ENCODE data around the gene DAP. TPM values are rescaled to one million over a fixed set of nuclear protein-coding genes. Genes with fewer than 3 reads are reported as not detected.

Gene DAP
- total and polyA plus RNA-seq, 2 of the 4 experiments (the other 2 are of a cell fraction): 49.6 to 189 TPM

DNA sequence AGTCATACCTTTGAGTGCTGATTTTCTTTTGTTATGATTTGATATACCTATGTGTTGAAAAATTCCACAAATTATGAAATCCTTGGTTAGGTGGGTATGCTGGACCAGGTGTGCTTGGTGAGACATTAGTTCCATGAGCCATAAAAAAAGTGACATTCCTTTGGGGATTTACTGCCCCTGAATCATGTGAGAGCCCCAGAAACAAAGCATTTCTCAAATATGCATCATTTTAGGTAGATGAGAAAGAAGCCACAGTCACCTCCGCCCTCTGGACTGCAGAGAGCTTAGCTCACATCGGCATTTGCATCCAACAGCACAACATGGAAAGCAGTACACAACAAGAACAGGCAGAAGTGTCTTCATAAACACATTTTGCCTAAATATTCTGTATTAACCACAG is 55.3 kb downstream of the DAP start:
- Histone ChIP-seq H2AFZ (replicated peaks; ENCODE audit: low read length, poor library complexity) (no peak overlapping the region), H2BK5ac (ENCODE audit: low read depth, low read length, poor library complexity, severe bottlenecking) (peak overlapping the region; percentile 34), H3K9me3 (ENCODE audit: control insufficient read depth, insufficient read depth, low read length) (no peaks in the 10 kb centered on the region), H3K36me3 (ENCODE audit: control insufficient read depth, insufficient read depth, low read length) (peaks cover 13% of the 10 kb centered on the region), H4K8ac (ENCODE audit: low read depth in 2 of 2, low read length in 2 of 2) (peak overlapping the region in 1 of 2 experiments; percentile 76; a peak in 1 of 4 replicates), H3K4me1 (ENCODE audit: control insufficient read depth, insufficient read depth, low read length) (peaks cover 39% of the 10 kb centered on the region), H2AK5ac (ENCODE audit: low read depth, low read length) (0 out of 2 replicates have a peak overlapping the region, but pooled peaks have one; percentile 25), H3K14ac (replicated peaks; ENCODE audit: low read depth, low read length) (no peak overlapping the region), H4K20me1 (ENCODE audit: insufficient read depth, low read length) (peaks cover 29% of the 10 kb centered on the region), H3K27ac (ENCODE audit: insufficient read depth, low read length) (no peak overlapping the region), H3K27me3 (ENCODE audit: control insufficient read depth, insufficient read depth, low read length) (no peaks in the 10 kb centered on the region), H3K4ac (ENCODE audit: low read depth, low read length) (peak overlapping the region; percentile 88), H4K91ac (ENCODE audit: insufficient read depth, low read depth, low read length) (0 out of 2 replicates have a peak overlapping the region, but pooled peaks have one; percentile 32), H3K9me1 (ENCODE audit: insufficient read depth, low read length) (peaks cover 63% of the 10 kb centered on the region), H3K23ac (ENCODE audit: low read depth, low read length) (no peak overlapping the region), H3K4me2 (ENCODE audit: low read depth, low read length) (no peak overlapping the region), H4K5ac (ENCODE audit: low read depth, low read length) (no peak overlapping the region), H2BK120ac (ENCODE audit: low read depth, low read length) (peak overlapping the region; percentile 50; the same call in 1 of the 2 replicates), H3K79me1 (ENCODE audit: low read depth in 1 of 2, low read length in 2 of 2) (peaks cover 44 to 95% of the 10 kb centered on the region in 2 experiments), H2BK20ac (ENCODE audit: low read depth, low read length) (no peak overlapping the region), H3K18ac (ENCODE audit: low read depth, low read length) (no peak overlapping the region), H2AK9ac (replicated peaks; ENCODE audit: low read depth, low read length, poor library complexity) (no peak overlapping the region), H3K9ac (ENCODE audit: low read depth, low read length) (no peak overlapping the region), H2BK15ac (ENCODE audit: low read depth, low read length) (no peak overlapping the region), H3K56ac (ENCODE audit: extremely low read depth, insufficient read depth, low read length) (no peak overlapping the region), H3K4me3 (ENCODE audit: insufficient read depth, low read depth, low read length) (no peak overlapping the region)
- CTCF ChIA-PET: interaction anchor here (1.1 to 1.3 kb wide), 2 partner anchors 10 to 19 kb away, joined by 3 read pairs; no protein-coding TSS in a partner anchor
- peak; percentile 33 for DNase-seq
- no peak for TF ChIP-seq RAD21 (IDR thresholded peaks at IDR 0.05; ENCODE audit: low read length)
- POLR2A ChIA-PET (ENCODE audit: unreplicated experiment): no interaction called here
- dilution Hi-C loops (cut with HindIII; ENCODE audit: low sequenced_read_pairs, unreplicated experiment): no loop called here
- no TSS peak for BruUV-seq (replicated peaks)
- in situ Hi-C loops (cut with MboI; ENCODE audit: low sequenced_read_pairs): loop anchor here (10.0 kb wide), 1 partner anchor 129 kb away; no protein-coding TSS in a partner anchor
- no CpG with 5 or more reads among the region's 2 CpGs for WGBS, 2 experiments (ENCODE audit: extremely low coverage in 2 of 2, insufficient read length in 1 of 2)
- no peak for ATAC-seq (ENCODE audit: low read depth)
- intact Hi-C loops (cut with micrococcal nuclease): no loop called here
